ENCODE measurements around the gene PTPRQ. TPM values are rescaled to one million over a fixed set of nuclear protein-coding genes. Genes with fewer than 3 reads are reported as not detected.

The PTPRQ gene
- total RNA-seq, 1 experiment from 2014 or later = not detected

- Histone ChIP-seq H3K9me3 (ENCODE audit: control insufficient read depth, insufficient read depth, low read depth, low read length) (no peaks in the 10 kb centered on the region), H3K27me3 (ENCODE audit: control insufficient read depth, insufficient read depth, low read length) (no peaks in the 10 kb centered on the region), H3K27ac (ENCODE audit: low read length) (no peak overlapping the region), H3K4me1 (ENCODE audit: control insufficient read depth, insufficient read depth, low read length) (no peaks in the 10 kb centered on the region), H3K4me3 (ENCODE audit: low read depth in 2 of 2, low read length in 2 of 2) (no peak overlapping the region), H3K36me3 (ENCODE audit: control insufficient read depth, insufficient read depth, low read length) (no peaks in the 10 kb centered on the region)
- CTCF ChIA-PET = no interaction called here
- ATAC-seq = no peak
- no TSS peak for BruUV-seq (replicated peaks)
- in situ Hi-C loops (cut with HindIII; ENCODE audit: low pct_unique_long_range_greater_than_20kb, low sequenced_read_pairs) = no loop called here
- DNase-seq (ENCODE audit: low read depth, low spot score) = no peak
- no peak for TF ChIP-seq POLR2AphosphoS5 (IDR thresholded peaks at IDR 0.05; ENCODE audit: low read depth, low read length)
- TF ChIP-seq TCF7L2 (IDR thresholded peaks at IDR 0.05; ENCODE audit: low read depth, low read length) = no peak
- TF ChIP-seq SIN3A (IDR thresholded peaks at IDR 0.05; ENCODE audit: borderline replicate concordance, insufficient read depth, low read depth, low read length) = no peak
- no peak for TF ChIP-seq REST (IDR thresholded peaks at IDR 0.05; ENCODE audit: insufficient read depth in 1 of 2, low read depth in 2 of 2, low read length in 1 of 2)
- no peak for TF ChIP-seq CTCF (IDR thresholded peaks at IDR 0.05)
- intact Hi-C loops (cut with micrococcal nuclease; ENCODE audit: unreplicated experiment) = loop anchor here (2.0 to 10.0 kb wide), 3 partner anchors 184 to 711 kb away; no protein-coding TSS in a partner anchor
- POLR2A ChIA-PET = no interaction called here
Measured at GRCh38 chr12:80413462-80413861, 30.6 kb upstream of the PTPRQ start.

GRCh38 chr12:80415466-80415865 is 28.6 kb upstream of the PTPRQ start:
- Histone ChIP-seq H3K4me1 (ENCODE audit: control insufficient read depth, insufficient read depth, low read length) (no peaks in the 10 kb centered on the region), H3K27me3 (ENCODE audit: control insufficient read depth, insufficient read depth, low read length) (no peaks in the 10 kb centered on the region), H3K4me3 (ENCODE audit: low read depth in 2 of 2, low read length in 2 of 2) (no peak overlapping the region), H3K36me3 (ENCODE audit: control insufficient read depth, insufficient read depth, low read length) (no peaks in the 10 kb centered on the region), H3K9me3 (ENCODE audit: control insufficient read depth, insufficient read depth, low read depth, low read length) (no peaks in the 10 kb centered on the region), H3K27ac (ENCODE audit: low read length) (no peak overlapping the region)
- BruUV-seq (replicated peaks) = no TSS peak
- POLR2A ChIA-PET = no interaction called here
- CTCF ChIA-PET = no interaction called here
- DNase-seq (ENCODE audit: low read depth, low spot score) (no peak), ATAC-seq (no peak)
- intact Hi-C loops (cut with micrococcal nuclease; ENCODE audit: unreplicated experiment) = loop anchor here (10.0 kb wide), 1 partner anchor 709 kb away; no protein-coding TSS in a partner anchor
- TF ChIP-seq POLR2AphosphoS5 (IDR thresholded peaks at IDR 0.05; ENCODE audit: low read depth, low read length) (no peak), REST (IDR thresholded peaks at IDR 0.05; ENCODE audit: insufficient read depth in 1 of 2, low read depth in 2 of 2, low read length in 1 of 2) (no peak), CTCF (IDR thresholded peaks at IDR 0.05) (no peak), SIN3A (IDR thresholded peaks at IDR 0.05; ENCODE audit: borderline replicate concordance, insufficient read depth, low read depth, low read length) (no peak), TCF7L2 (IDR thresholded peaks at IDR 0.05; ENCODE audit: low read depth, low read length) (no peak)
- in situ Hi-C loops (cut with HindIII; ENCODE audit: low pct_unique_long_range_greater_than_20kb, low sequenced_read_pairs) = no loop called here

All from Panc1 (cell line).